Amniotic epithelial cell (primary cell): Measurements from ENCODE around the gene CRAMP1.

Experiments used
- DNase-seq: peaks from one replicate; pipeline ENCODE4 v3.0.0-alpha.2; 2010; ENCODE audit warnings: low read depth

Gene CRAMP1

DNA sequence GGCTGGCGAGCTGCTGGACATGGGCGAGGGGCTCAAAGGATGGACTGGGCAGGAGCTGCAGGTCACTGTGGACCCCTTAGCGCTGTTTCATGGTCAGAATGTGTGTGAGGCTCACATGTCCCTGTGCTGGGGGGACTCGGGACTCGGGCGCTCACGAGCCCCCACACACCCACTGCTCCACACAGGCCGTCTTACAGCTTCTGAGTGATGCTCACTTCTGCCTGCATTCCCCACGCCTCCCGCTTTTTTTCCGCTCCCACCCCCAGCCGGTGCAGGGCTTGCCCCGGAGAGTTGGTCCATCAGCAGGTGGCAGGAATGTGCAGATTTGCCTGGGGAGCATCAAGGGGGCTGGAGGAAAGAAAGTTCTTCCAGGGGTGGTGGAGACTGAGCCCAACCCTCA, 45.7 kb downstream of the CRAMP1 start:
- DNase-seq = no peak

DNA sequence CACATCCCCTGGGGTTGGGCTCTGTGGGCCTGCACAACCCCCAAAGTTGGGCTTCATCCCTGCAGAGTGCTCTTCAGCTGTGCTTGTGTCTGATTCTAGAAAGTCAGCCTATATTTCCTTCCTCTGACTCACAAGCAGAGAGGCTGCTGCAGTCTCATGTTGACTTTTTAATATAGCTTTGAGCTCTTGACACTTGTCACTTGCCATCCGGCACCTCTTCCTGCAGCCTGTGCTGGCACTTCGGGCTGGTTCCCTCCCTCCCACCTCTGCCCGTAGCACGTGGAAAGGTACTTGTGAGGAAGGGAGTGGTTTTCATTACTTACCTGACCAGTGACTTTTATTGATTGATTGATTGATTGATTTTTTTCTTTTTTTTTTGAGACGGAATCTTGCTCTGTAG, 46.9 kb downstream of the CRAMP1 start:
- DNase-seq = no peak

DNA sequence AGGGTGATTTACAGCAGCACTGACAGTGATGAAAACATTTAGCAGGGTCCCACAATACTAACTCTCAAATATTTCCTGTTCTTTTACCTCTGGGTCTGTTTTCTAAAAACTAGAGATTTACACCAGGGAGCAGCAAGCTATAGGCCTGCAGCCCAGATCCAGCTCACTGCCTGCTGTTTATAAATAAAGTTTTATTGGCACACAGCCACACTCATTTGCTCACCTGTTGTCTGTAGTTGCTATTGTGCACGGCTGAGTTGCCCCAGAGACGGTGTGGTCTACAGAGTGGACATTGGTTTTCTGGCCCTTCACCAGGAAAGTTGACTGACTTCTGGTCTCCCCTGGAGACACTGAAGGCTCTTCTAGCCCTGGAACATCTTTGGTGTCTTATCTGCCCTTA, 49.7 kb downstream of the CRAMP1 start:
- no peak for DNase-seq

GRCh38 chr16:1662543-1662942, 50.4 kb downstream of the CRAMP1 start:
- DNase-seq = no peak

DNA sequence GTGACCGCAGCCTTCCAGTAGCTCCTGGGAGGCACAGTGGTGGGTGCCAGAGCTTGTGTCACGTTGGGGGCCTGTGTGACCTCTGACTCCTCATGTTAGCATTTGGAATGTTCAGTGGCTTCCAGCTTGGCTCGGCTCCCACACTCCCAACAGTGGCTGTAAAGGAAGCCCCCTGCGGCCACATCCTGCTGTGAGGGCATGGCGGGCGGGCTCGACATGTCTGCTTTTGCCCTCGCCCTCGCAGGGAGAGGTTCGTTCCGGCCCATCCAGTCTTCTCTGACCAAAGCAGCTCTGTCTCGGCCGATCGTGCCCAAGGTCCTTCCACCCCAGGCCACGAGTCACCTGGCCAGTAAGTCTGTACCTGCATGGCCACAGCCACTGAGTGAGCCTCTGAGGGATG, 53.7 kb downstream of the CRAMP1 start:
- DNase-seq = no peak

DNA sequence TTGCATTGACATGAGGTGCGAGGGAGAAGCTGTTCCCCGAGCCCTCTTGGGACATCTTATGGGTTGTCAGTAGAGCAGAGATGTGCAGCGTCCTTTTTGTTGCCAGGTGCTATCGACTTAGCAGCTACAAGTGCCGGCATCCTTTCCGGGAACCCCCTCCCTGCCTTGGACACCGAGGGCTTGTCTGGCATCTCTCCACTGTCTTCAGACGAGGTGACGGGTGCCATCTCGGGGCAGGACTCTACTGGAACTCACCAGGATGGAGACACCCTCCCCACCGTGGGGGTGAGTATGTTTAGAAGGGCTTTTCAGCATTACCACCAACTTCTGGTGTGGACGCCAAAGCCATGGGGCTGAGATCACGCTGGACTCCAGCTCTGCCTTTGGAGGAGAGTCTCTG, 54.2 kb downstream of the CRAMP1 start:
- DNase-seq = no peak

GRCh38 chr16:1667271-1667670, 55.1 kb downstream of the CRAMP1 start:
- no peak for DNase-seq

DNA sequence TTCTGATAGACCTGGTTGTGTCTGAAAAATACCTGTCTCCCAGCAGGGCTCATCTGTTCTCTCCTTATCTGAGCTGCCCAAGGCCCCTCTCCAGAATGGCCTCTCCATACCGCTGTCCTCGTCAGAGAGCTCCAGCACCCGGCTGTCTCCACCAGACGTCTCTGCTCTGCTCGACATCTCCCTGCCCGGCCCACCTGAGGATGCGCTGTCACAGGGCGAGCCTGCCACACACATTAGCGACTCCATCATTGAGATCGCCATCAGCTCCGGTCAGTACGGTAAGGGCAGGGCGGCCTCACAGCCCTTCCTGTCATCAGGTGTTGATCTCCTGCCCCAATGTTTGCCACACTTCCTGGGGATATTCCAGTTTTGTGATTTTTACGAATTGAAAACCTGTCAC, 55.8 kb downstream of the CRAMP1 start:
- DNase-seq = no peak

DNA sequence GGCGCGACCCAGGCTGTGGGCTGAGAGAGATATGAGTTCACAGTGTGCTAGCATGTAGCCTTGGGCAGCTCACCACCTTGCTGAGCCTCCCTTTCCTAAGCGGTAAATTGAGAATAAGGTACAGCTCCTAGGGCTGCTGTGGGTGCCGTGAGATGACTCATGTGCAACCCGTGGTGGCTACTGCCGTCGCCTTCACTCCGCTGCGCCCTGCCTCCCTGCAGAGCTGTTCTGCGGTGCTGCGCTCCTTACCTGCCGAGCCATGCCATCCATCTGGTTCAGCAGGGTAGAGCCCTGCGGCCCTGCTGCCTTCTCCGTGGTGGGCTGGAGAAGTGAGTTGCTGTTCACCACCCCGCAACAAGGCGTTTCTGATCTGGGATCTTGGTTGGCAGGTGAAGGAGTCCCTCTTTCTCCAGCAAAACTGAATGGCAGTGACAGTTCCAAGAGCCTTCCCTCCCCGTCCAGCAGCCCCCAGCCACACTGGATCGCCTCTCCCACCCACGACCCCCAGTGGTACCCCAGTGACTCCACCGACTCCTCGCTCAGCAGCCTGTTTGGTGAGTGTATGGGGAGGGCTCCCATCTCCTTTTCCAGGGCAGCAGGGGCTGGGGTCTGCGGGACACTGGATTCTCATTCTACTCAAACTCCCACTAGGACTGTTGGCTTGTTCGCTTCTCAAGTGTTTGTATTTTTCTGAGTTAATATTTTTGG, 56.6 kb downstream of the CRAMP1 start:
- DNase-seq = no peak

DNA sequence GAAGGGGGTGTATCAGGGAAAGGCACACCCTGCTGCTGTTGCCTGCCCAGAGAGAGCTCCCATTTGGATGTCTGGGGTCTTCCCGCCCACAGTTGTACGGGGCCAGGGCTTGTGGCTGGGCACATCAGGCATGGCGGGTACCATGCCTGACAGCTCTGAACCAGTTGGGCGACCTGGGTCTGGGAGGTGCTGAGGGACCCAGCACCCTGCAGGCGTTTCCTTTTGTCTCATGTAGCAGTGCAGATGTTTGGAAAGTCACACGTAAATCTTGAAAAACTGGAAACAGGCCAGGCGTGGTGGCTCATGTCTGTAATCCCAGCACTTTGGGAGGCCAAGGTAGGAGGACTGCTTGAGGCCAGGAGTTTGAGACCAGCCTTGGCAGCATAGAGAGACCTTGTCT, 57.5 kb downstream of the CRAMP1 start:
- no peak for DNase-seq

DNA sequence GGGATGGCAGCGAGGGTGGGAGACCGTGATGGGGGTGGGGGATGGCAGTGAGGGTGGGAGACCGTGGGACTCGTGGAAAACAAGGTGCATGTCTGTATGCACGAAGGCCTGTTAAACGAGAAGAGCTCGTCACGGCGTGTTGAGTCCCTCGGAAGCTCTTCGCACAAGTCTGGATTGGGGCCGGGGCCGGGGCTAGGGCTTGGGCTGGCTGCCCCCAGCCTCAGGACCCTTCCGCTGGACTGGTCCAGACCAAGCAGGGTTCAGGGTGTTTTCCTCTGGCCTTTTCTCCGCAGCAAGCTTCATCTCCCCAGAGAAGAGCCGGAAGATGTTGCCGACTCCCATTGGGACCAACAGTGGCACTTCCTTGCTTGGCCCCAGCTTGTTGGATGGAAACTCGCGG, 58.2 kb downstream of the CRAMP1 start:
- no peak for DNase-seq

- no peak for DNase-seq
Observed at GRCh38 chr16:1670866-1671265, 58.7 kb downstream of the CRAMP1 start.

DNA sequence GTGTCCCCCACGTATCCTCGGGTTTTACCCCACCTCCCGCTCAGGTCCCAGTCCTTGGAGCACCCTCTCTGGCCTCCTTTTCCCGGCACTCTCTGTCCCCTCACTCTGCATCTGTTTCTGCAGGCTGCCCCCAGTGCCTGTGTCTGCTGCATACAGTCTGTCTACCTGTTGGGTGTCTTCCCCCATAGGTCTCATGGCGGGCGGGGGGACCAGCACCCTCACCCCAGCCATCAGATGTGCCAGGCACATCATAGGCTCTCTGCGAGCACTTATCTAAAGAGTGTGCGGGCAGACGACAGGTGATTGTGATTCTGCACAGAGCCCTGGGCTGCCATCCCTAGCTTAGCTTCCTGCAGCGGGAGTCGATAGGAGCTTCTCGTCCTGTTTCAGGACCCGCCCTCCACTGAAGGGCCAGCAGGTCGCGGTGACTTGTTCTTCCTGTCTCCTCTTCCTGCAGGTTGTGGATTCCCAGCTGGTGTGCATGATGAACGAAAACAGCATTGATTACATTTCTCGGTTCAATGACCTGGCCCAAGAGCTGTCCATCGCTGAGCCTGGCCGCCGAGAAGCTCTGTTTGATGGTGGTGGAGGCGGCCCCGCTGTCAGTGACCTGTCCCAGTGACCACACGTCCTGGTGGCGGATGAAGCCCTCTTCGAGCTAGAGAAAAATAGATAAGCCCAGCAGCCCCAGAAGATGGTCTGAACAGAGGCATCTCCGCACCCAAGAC, 61.4 kb downstream of the CRAMP1 start:
- no peak for DNase-seq

DNA sequence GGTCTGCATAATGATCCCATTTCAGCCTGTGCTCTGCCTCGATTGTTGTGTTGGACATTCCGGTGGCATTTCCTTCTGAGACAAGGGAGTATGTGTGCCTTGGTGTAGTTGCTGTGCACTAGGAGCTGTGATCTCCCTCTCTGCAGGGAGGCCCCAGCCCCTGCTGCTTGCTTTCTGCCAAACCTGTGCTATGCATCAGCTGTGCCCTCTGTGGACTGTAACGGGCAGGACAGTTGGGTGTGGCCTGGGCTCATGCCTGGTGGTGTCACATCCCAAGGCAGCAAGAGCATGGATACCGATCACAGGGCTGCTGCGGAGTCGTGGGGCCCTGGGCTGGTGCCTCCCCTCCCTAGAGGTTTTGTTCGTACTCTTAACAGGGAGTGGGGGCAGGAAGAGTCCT, 62.1 kb downstream of the CRAMP1 start:
- DNase-seq = no peak

DNA sequence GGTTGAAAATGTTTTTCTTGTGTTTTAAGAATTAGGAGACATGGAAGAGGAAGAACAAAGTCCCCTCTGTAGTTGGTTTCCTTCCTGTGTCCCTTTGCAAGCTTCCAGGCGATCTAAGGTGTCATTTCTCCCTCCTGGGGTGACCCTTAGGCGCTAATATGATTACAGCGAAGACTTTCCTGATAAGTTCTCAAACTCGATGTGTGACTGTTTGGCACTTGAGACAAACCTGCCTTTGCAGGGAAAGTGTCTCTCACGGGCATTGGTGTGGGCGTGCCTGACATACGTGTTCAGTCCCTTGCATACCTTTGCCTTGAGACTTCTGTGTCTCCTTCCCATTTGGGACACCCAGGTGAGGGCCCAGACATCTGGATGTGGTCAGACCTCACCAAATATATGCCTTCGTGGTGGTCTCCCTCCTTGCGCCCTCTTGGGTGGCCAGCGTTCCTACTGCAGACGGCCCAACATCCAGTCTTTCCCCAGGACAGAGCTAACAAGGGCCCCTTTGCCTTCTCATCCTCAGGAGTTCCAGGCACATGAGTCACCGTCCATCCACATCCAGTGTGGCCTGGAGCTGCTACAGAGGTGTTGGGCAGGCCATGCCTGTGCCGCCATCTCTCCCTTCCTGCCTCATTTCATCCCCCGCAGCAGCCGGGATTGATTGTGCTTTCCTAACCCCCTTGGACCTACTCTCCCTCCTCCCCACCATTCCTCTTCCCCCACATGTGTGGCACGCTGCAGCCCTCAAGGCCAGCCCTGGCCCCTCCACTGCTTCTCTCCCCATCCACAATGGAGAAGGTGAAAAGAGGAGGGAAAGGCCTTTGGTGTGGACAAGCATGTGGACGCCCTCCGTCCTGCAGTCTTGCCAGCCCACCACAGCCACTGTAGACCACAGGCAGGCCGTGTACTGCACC, 62.8 kb downstream of the CRAMP1 start:
- peak; percentile 84 for DNase-seq

GRCh38 chr16:1676661-1677060, 64.5 kb downstream of the CRAMP1 start:
- no peak for DNase-seq

- no peak for DNase-seq
Observed at GRCh38 chr16:1677339-1677738, 65.2 kb downstream of the CRAMP1 start.

GRCh38 chr16:1677942-1678499, 65.9 kb downstream of the CRAMP1 start, which contains the start of gene JPT2:
JPT2 (plus strand) TSS chr16:1678279; CDS start chr16:1678313, 34 bp downstream.
- peak; percentile 94 for DNase-seq

DNA sequence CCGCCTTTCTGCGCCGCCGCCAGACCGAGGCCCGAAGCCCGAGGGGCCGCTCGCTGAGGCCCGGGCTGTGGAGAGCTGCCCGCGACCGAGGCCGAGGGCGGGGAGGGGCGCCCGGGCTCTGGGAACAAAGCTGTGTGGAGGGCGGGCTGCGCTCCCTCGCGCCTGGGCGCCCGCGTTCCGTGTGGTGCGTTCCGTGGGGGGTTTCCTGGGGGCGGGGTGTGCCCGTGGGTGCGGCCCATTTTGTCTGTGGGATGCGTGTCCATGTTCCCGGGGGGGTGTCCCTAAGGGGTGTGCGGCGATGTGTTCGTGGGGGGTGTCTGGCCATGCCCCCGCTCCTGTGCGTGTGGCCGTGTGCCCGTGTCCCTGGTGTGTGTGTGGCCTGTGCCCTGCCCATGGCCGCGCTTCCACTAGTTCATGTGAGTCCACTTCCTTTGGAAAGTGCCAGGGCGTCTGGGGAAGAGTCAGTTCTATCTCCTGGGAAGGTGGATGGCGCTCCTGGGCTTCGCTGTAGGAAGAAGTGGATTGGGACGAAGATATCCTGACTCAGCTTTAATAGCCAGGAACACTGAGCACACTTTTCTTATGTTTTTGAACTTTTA, 66.4 kb downstream of the CRAMP1 start:
- DNase-seq = peak; percentile 40

DNA sequence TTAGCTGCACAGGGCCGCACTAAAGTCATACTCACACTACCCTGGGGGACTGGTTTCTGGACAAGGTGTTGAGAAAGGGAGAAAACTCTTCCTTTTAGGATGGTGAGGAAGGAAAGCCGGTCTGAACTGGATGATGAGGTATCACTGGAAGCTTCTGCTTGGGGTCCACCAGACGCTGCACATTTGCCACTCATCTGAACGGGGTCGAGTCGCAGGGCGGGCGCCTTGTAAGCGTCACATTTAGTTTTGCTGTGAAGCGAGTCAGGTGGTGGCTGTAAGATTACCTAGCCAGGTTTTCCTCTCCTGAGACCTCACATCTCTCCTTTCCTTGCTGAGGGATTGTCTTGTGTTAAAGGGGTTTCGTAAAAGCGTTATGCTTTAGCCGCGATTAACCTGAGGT, 68.2 kb downstream of the CRAMP1 start:
- DNase-seq = no peak

DNA sequence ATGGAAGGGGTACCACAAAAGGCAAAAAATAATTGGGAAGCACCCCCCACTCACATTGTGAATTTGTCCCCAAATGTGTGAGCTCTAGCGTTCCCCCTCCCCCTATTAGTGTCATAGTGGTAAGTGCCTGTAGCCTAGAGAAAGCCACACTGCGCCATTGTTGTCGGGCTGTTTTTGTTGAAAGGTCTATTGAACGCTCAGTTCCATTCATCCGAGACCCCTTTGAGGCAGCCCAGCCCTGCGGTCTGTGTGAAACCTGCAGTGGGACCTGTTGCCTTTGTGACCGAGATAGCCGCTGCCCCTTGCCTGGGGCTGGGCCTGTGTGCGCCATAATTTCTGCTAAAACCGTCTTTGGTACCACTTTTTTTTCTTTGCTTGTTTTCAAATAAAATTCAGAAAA, 68.9 kb downstream of the CRAMP1 start:
- no peak for DNase-seq
